ENCODE data around the gene CPNE7.

Gene CPNE7

GRCh38 chr16:89548344-89549006 is 27.1 kb upstream of the CPNE7 start:
- DNase-seq (ENCODE audit: low read depth, low spot score), result no peak
- no peak overlapping the region for H3K27ac ChIP-seq

GRCh38 chr16:89549007-89549700 is 26.4 kb upstream of the CPNE7 start:
- H3K27ac ChIP-seq, result no peak overlapping the region
- DNase-seq (ENCODE audit: low read depth, low spot score), result no peak

- no peak overlapping the region for H3K27ac ChIP-seq
- DNase-seq (ENCODE audit: low read depth, low spot score), result no peak
Measured at GRCh38 chr16:89550421-89551007, 25.0 kb upstream of the CPNE7 start.

GRCh38 chr16:89552329-89552728 is 23.2 kb upstream of the CPNE7 start:
- DNase-seq (ENCODE audit: low read depth, low spot score), result no peak
- no peak overlapping the region for H3K27ac ChIP-seq

- H3K27ac ChIP-seq, result no peak overlapping the region
- DNase-seq (ENCODE audit: low read depth, low spot score), result no peak
Measured at GRCh38 chr16:89552913-89553312, 22.6 kb upstream of the CPNE7 start.

GRCh38 chr16:89553733-89554132 is 21.8 kb upstream of the CPNE7 start:
- no peak overlapping the region for H3K27ac ChIP-seq
- DNase-seq (ENCODE audit: low read depth, low spot score), result no peak

GRCh38 chr16:89554343-89554742 is 21.2 kb upstream of the CPNE7 start:
- DNase-seq (ENCODE audit: low read depth, low spot score), result no peak
- no peak overlapping the region for H3K27ac ChIP-seq

- no peak for DNase-seq (ENCODE audit: low read depth, low spot score)
- H3K27ac ChIP-seq, result no peak overlapping the region
Measured at GRCh38 chr16:89555265-89555664, 20.3 kb upstream of the CPNE7 start.

GRCh38 chr16:89555780-89556179 is 19.8 kb upstream of the CPNE7 start:
- DNase-seq (ENCODE audit: low read depth, low spot score), result no peak
- no peak overlapping the region for H3K27ac ChIP-seq

GRCh38 chr16:89556750-89557689 is 18.5 kb upstream of the CPNE7 start:
- H3K27ac ChIP-seq, result no peak overlapping the region

GRCh38 chr16:89557690-89558490 is 17.7 kb upstream of the CPNE7 start:
- H3K27ac ChIP-seq, result peak overlapping the region; percentile 98
- no peak for DNase-seq (ENCODE audit: low read depth, low spot score)

More at GRCh38 chr16:89556750-89557689, 18.5 kb upstream of the CPNE7 start:
- no peak for DNase-seq (ENCODE audit: low read depth, low spot score)

- H3K27ac ChIP-seq, result peak within 1 kb of the TSS; percentile 98
- DNase-seq (ENCODE audit: low read depth, low spot score), result peak; percentile 78
Measured at GRCh38 chr16:89560378-89561141, 15.0 kb upstream of the CPNE7 start, which contains the start of gene RPL13. RPL13 (plus strand) TSS chr16:89560682; CDS start chr16:89560960, 278 bp downstream.

- DNase-seq (ENCODE audit: low read depth, low spot score), result no peak
- H3K27ac ChIP-seq, result peak overlapping the region; percentile 98
Measured at GRCh38 chr16:89561142-89561883, 14.2 kb upstream of the CPNE7 start.

GRCh38 chr16:89561884-89562599 is 13.5 kb upstream of the CPNE7 start:
- no peak for DNase-seq (ENCODE audit: low read depth, low spot score)
- peak overlapping the region; percentile 98 for H3K27ac ChIP-seq

GRCh38 chr16:89562939-89563338 is 12.6 kb upstream of the CPNE7 start:
- peak overlapping the region; percentile 98 for H3K27ac ChIP-seq
- DNase-seq (ENCODE audit: low read depth, low spot score), result no peak

- DNase-seq (ENCODE audit: low read depth, low spot score), result no peak
- H3K27ac ChIP-seq, result peak overlapping the region; percentile 40
Measured at GRCh38 chr16:89563639-89564392, 11.7 kb upstream of the CPNE7 start.

All from epithelial cell of prostate (primary cell).